Activated T-helper 1 cell treated with Interleukin-2 at 50 U/mL for 16 hours (primary cell): ENCODE measurements around the gene OTOP1.
"Not testable (repeated sequence)": the region's sequence is repeated elsewhere in the genome, so short reads cannot be mapped to it uniquely, and the experiment has no call there.

Source experiments
- DNase-seq: peaks from one replicate; pipeline ENCODE4 v3.0.0-alpha.2; 2020; ENCODE audit warnings: low read depth

The OTOP1 gene

GRCh38 chr4:4227510-4228355 lies 1.0 kb upstream of the OTOP1 start:
- DNase-seq, result no peak

GRCh38 chr4:4225915-4226605 lies 669 bp downstream of the OTOP1 start:
- DNase-seq, result no peak

GRCh38 chr4:4217113-4217512 lies 9.6 kb downstream of the OTOP1 start:
- DNase-seq, result no peak

- DNase-seq, result no peak
Measured at GRCh38 chr4:4216648-4217047, 10.1 kb downstream of the OTOP1 start.

GRCh38 chr4:4213674-4214073 lies 13.1 kb downstream of the OTOP1 start:
- DNase-seq, result not testable (repeated sequence)

GRCh38 chr4:4206204-4206603 lies 20.5 kb downstream of the OTOP1 start:
- DNase-seq, result no peak

- no peak for DNase-seq
Measured at GRCh38 chr4:4204401-4204745, 22.4 kb downstream of the OTOP1 start.

- DNase-seq, result no peak
Measured at GRCh38 chr4:4203688-4204400, 22.9 kb downstream of the OTOP1 start.

GRCh38 chr4:4202510-4202909 lies 24.2 kb downstream of the OTOP1 start:
- no peak for DNase-seq

- DNase-seq, result no peak
Measured at GRCh38 chr4:4200624-4201023, 26.1 kb downstream of the OTOP1 start.

GRCh38 chr4:4195354-4195753 lies 31.4 kb downstream of the OTOP1 start:
- no peak for DNase-seq

- DNase-seq, result not testable (repeated sequence)
Measured at GRCh38 chr4:4188557-4188956, 38.2 kb downstream of the OTOP1 start.

GRCh38 chr4:4185528-4185927 lies 41.2 kb downstream of the OTOP1 start:
- no peak for DNase-seq

- DNase-seq, result no peak
Measured at GRCh38 chr4:4182835-4183568, 43.7 kb downstream of the OTOP1 start.

- DNase-seq, result no peak
Measured at GRCh38 chr4:4170596-4171150, 56.1 kb downstream of the OTOP1 start.

GRCh38 chr4:4167981-4168780 lies 58.5 kb downstream of the OTOP1 start:
- not testable (repeated sequence) for DNase-seq

- not testable (repeated sequence) for DNase-seq
Measured at GRCh38 chr4:4166986-4167385, 59.7 kb downstream of the OTOP1 start.

- not testable (repeated sequence) for DNase-seq
Measured at GRCh38 chr4:4165701-4166392, 60.9 kb downstream of the OTOP1 start.

- not testable (repeated sequence) for DNase-seq
Measured at GRCh38 chr4:4164532-4165173, 62.1 kb downstream of the OTOP1 start.

- not testable (repeated sequence) for DNase-seq
Measured at GRCh38 chr4:4162186-4162585, 64.5 kb downstream of the OTOP1 start.
